ENCODE data around the gene GLB1L.

The GLB1L gene

GRCh38 chr2:219272995-219273394 is 27.8 kb upstream of the GLB1L start:
- no peak for DNase-seq (ENCODE audit: low spot score)
- no peak overlapping the region for H3K27ac ChIP-seq
- no peak overlapping the region for H3K4me3 ChIP-seq
- TF ChIP-seq, protein P1, sequence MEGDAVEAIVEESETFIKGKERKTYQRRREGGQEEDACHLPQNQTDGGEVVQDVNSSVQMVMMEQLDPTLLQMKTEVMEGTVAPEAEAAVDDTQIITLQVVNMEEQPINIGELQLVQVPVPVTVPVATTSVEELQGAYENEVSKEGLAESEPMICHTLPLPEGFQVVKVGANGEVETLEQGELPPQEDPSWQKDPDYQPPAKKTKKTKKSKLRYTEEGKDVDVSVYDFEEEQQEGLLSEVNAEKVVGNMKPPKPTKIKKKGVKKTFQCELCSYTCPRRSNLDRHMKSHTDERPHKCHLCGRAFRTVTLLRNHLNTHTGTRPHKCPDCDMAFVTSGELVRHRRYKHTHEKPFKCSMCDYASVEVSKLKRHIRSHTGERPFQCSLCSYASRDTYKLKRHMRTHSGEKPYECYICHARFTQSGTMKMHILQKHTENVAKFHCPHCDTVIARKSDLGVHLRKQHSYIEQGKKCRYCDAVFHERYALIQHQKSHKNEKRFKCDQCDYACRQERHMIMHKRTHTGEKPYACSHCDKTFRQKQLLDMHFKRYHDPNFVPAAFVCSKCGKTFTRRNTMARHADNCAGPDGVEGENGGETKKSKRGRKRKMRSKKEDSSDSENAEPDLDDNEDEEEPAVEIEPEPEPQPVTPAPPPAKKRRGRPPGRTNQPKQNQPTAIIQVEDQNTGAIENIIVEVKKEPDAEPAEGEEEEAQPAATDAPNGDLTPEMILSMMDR (IDR thresholded peaks at IDR 0.05) = no peak

- no peak for DNase-seq (ENCODE audit: low spot score)
- Histone ChIP-seq H3K4me3 (no peak overlapping the region), H3K27ac (no peak overlapping the region)
- TF ChIP-seq, protein P1 (IDR thresholded peaks at IDR 0.05) = no peak
Observed at GRCh38 chr2:219272356-219272755, 27.1 kb upstream of the GLB1L start.

GRCh38 chr2:219271021-219271420 is 25.8 kb upstream of the GLB1L start:
- TF ChIP-seq, protein P1 (IDR thresholded peaks at IDR 0.05) = no peak
- DNase-seq (ENCODE audit: low spot score) = no peak

GRCh38 chr2:219270055-219270372 is 24.8 kb upstream of the GLB1L start:
- DNase-seq (ENCODE audit: low spot score) = no peak
- TF ChIP-seq, protein P1 (IDR thresholded peaks at IDR 0.05) = no peak
- Histone ChIP-seq H3K4me3 (no peak overlapping the region), H3K27ac (no peak overlapping the region)

More at GRCh38 chr2:219271021-219271420, 25.8 kb upstream of the GLB1L start:
- Histone ChIP-seq H3K4me3 (no peak overlapping the region), H3K27ac (no peak overlapping the region)

GRCh38 chr2:219269362-219270054 is 24.3 kb upstream of the GLB1L start:
- TF ChIP-seq, protein P1 (IDR thresholded peaks at IDR 0.05) = no peak
- no peak overlapping the region for H3K27ac ChIP-seq
- no peak for DNase-seq (ENCODE audit: low spot score)
- no peak overlapping the region for H3K4me3 ChIP-seq

DNA sequence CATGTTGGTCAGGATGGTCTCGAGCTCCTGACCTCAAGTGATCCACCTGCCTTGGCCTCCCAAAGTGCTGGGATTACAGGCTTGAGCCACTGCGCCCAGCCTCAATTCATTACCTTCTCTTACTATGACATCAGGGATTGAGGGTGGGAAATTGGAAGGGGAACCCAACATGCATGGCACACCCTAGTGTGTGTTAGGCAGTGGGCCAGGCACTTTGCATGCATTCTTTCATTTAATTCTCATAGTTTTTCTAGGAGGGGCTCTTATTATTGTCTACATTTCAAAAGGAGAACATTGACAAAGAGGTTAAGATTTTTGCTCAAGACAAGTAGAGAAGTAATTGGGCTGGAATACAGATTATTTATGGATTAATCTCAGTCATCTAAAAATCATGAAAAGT is 23.1 kb upstream of the GLB1L start:
- Histone ChIP-seq H3K27ac (no peak overlapping the region), H3K4me3 (no peak overlapping the region)
- TF ChIP-seq, protein P1 (IDR thresholded peaks at IDR 0.05) = no peak
- no peak for DNase-seq (ENCODE audit: low spot score)

GRCh38 chr2:219266886-219267285 is 21.6 kb upstream of the GLB1L start:
- TF ChIP-seq, protein P1 (IDR thresholded peaks at IDR 0.05) = no peak
- Histone ChIP-seq H3K4me3 (no peak overlapping the region), H3K27ac (no peak overlapping the region)
- no peak for DNase-seq (ENCODE audit: low spot score)
